Measurements from ENCODE around the gene ECI1.

Gene ECI1

GRCh38 chr16:2232094-2232990 lies 19.0 kb downstream of the ECI1 start:
- DNase-seq: no peak

DNA sequence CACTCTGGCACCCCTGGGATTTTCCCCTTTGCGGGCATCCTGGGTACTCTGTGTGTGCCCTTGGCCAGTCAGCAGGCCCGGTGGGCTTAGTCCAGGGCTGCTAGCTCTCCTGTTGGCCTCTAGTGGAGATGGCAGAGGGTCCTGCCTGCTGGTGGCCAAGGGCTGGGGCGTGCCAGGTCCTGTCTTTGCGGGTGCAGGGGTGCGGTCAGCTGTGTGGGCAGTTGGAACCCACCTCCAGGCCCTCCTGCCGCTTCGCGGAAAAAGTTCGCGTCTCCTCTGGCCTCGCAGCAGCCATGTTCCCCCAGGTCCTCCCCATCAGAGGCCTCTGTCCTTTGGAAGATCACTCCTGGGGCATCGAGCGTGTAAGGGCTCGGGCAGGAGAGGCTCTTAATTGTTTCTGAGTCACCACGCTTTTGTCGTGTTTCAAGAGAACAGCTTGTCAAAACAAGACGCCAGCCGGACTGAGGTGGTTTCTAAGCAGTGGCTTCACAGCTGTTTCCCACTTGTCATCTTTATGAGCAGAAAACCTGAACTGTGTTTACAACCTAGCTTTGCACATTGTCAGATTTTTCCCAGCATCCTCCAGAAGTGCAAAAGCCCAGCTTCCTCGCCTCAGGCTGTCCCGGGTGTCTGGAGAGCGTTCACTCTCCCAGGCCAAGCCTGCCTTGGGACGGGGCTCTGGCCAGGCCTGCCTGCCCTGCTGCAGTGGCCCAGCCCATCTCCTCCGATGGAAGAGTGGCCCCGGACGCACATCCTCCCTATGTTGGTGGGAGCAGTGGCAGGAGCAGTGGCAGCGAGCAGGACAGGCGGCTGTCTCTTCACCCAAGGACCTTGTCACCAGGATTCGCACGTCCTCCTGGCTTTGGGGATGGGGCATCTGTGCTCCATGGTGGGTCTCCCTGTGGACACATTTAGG lies 20.1 kb downstream of the ECI1 start:
- no peak for DNase-seq

DNA sequence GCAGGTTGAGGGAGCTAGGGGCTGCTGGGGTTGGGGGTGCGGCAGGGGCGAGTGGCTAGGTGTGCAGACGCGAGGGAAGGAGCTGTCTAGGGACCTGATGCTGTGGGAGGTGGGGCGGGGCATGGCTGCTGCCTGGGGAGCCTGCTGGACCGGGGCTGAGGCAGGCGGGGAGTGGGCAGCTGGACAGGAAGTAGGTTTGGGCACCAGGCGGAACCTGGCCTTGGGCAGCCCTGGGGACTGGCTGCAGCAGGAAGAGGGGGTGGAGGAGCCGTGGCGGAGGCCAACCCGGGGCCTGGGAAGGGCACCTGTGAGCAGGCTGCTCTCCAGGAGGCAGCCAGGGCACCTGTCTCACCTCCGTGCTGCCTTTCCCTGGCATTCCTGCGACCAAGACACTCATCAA lies 21.0 kb downstream of the ECI1 start:
- DNase-seq: no peak

- no peak for DNase-seq
Observed at GRCh38 chr16:2229632-2230250, 21.6 kb downstream of the ECI1 start.

- DNase-seq: no peak
Observed at GRCh38 chr16:2229091-2229490, 22.3 kb downstream of the ECI1 start.

GRCh38 chr16:2228161-2228824 lies 23.1 kb downstream of the ECI1 start:
- no peak for DNase-seq

GRCh38 chr16:2226918-2227317 lies 24.5 kb downstream of the ECI1 start:
- DNase-seq: no peak

GRCh38 chr16:2226245-2226793 lies 25.1 kb downstream of the ECI1 start:
- no peak for DNase-seq

GRCh38 chr16:2223942-2224486 lies 27.4 kb downstream of the ECI1 start:
- peak; percentile 72 for DNase-seq

DNA sequence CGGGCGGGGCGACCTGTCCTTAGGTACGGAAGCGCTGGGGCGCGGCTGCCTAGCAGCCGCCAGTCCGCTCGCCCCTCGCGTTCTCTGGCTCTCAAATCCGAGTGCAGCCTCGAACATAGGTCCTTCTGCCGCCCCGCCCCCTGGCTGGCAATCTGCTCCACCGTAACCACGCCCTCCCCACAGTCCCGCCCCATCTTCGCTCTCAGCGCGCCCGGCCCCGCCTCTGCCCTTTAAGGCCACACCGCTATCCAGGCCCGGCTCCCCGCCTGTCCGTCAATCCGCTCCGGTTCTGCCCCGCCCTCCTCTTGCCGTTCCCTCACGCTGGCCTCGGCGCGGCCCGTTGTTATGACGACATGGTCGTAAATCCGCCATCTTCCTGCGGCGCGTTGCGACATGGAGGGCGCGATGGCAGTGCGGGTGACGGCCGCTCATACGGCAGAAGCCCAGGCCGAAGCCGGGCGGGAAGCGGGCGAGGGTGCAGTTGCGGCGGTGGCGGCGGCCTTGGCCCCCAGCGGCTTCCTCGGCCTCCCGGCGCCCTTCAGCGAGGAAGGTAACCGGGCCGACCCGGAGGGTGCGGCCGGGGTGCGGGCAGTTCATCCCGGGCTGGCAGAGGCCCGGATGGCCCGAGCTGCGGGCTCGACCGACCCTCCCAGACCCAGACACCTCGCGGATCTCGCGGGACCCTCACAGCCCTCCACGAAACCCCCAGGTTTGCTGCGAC lies 28.0 kb downstream of the ECI1 start, which contains the start of gene E4F1:
E4F1 (plus strand) TSS at position 371 of the 721 bp plus-strand sequence; CDS start at position 394, 23 bp downstream.
- DNase-seq: peak; percentile 100

- no peak for DNase-seq
Observed at GRCh38 chr16:2216330-2216729, 35.1 kb downstream of the ECI1 start.

- DNase-seq: no peak
Observed at GRCh38 chr16:2214719-2214968, 36.7 kb downstream of the ECI1 start, which contains the start of gene PGP. Gene PGP, minus strand, starts transcription at chr16:2214840. Its CDS starts 63 bp downstream, at chr16:2214777.

DNA sequence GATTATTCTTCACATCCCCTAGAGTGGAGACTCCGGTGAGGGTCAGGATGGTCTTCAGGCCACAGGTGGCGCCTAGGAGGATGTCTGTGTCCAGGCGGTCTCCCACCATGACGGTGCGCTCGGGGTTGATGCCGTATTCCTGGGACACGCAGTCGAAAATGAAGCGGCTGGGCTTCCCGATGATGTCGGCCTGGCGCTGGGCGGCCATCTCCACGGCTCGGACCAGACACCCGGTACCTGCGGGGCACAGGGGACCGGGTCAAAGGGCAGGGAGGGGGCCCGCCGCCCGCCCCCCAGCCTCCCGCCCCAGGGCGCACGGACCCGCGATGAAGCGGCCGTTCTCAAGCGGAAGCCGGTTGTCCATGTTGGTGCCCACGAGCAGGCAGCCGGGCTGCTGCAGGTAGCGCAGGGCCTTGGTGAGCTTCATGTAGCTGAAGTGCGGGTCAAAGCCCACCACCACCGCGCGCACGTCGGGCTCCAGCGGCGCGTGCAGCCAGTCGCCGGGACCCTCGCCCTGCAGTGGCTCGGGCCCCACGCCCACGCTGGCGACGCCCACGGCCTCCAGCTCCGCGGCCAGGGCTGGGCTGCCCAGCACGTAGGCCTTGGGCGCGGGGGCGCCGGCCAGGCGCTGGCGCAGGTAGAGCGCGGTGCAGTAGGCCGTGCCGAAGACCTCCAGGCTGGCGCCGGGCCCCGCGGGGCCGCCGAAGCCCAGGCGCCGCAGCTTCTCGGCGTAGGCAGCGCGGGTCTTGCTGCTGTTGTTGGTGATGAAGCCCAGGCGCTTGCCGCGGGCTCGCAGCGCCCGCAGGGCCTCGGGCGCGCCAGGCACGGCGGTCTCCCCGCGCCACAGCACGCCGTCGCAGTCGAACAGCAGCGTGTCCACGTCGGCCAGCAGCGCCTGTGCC lies 37.3 kb downstream of the ECI1 start:
- no peak for DNase-seq

- peak; percentile 25 for DNase-seq
Observed at GRCh38 chr16:2212362-2213324, 38.7 kb downstream of the ECI1 start.

GRCh38 chr16:2211923-2212347 lies 39.5 kb downstream of the ECI1 start:
- DNase-seq: peak; percentile 46

GRCh38 chr16:2210386-2211365 lies 40.7 kb downstream of the ECI1 start, which contains the start of gene BRICD5:
Gene BRICD5, minus strand, starts transcription at chr16:2210863. Its CDS starts 30 bp downstream, at chr16:2210833.
- DNase-seq: peak; percentile 40

DNA sequence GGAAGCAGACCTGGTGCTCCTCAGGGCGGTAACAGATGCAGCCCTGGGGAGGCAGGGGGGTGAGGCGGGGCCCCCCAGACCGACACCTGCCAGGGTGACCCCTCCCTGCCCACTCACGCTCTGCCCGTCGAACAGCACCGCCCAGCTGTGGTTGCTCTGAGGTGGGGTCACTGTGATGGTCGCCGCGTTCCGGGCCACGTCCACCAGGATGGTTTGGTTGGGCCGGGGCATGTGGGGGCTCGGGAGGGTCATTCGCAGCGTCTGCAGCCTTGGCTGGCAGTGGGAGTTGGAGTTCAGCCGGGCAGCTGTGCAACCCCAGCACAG lies 41.4 kb downstream of the ECI1 start:
- DNase-seq: no peak
